Measurements from ENCODE around the gene MGME1. TPM values are rescaled to one million over a fixed set of nuclear protein-coding genes. Genes with fewer than 3 reads are reported as not detected.
"Not testable (repeated sequence)": the region's sequence is repeated elsewhere in the genome, so short reads cannot be mapped to it uniquely, and the experiment has no call there.

Gene MGME1
- total RNA-seq, 1 experiment from 2014 or later = 42.8 TPM

- Histone ChIP-seq H3K9me3 (ENCODE audit: insufficient read depth, low read depth) (no peaks in the 10 kb centered on the region), H3K9me2 (ENCODE audit: insufficient read depth) (no peaks in the 10 kb centered on the region), H3F3A (ENCODE audit: insufficient read depth, low read depth) (peaks cover 32% of the 10 kb centered on the region; the same call in 1 of the 2 replicates), H3K79me2 (ENCODE audit: low read depth) (peaks cover 100% of the 10 kb centered on the region), H3K4me1 (replicated peaks; ENCODE audit: insufficient read depth) (peaks cover 19% of the 10 kb centered on the region), H3K27ac (no peak overlapping the region), H3K27me3 (ENCODE audit: insufficient read depth, low read depth) (no peaks in the 10 kb centered on the region), H3K4me2 (0 out of 2 replicates have a peak overlapping the region, but pooled peaks have one; percentile 16), H3K4me3 (no peak overlapping the region), H4K20me1 (ENCODE audit: insufficient read depth) (peaks cover 91% of the 10 kb centered on the region), H3K36me3 (ENCODE audit: low read depth) (peaks cover 34% of the 10 kb centered on the region), H2AFZ (no peak overlapping the region)
- no TSS peak for BruUV-seq (replicated peaks)
- ChIA-PET POLR2A (ENCODE audit: unreplicated experiment) (interaction anchor here (0.6 kb wide), 1 partner anchor 16 kb away, joined by 8 read pairs; no protein-coding TSS in a partner anchor), CTCF (no interaction called here)
- TF ChIP-seq EZH2 (IDR thresholded peaks at IDR 0.05; ENCODE audit: low read depth) = no peak
- no peak for TF ChIP-seq CTCF (conservative IDR thresholded peaks at IDR 0.05)
- intact Hi-C loops (cut with micrococcal nuclease; ENCODE audit: unreplicated experiment) = no loop called here
- no peak for DNase-seq
Observed at GRCh38 chr20:17959257-17959627, 9.6 kb upstream of the MGME1 start.

- BruUV-seq (replicated peaks); intact Hi-C loops (cut with micrococcal nuclease; ENCODE audit: unreplicated experiment); H3K4me3 ChIP-seq; H3K9me2 ChIP-seq (ENCODE audit: insufficient read depth); H3K4me2 ChIP-seq; H3K27me3 ChIP-seq (ENCODE audit: insufficient read depth, low read depth); DNase-seq; H3K9me3 ChIP-seq (ENCODE audit: insufficient read depth, low read depth); CTCF ChIA-PET; H3K27ac ChIP-seq; POLR2A ChIA-PET (ENCODE audit: unreplicated experiment); H2AFZ ChIP-seq: not testable (repeated sequence)
- peaks cover 100% of the 10 kb centered on the region for H3K79me2 ChIP-seq (ENCODE audit: low read depth)
- H3F3A ChIP-seq (ENCODE audit: insufficient read depth, low read depth) = peaks cover 32% of the 10 kb centered on the region; the same call in 1 of the 2 replicates
- peaks cover 31% of the 10 kb centered on the region for H3K4me1 ChIP-seq (replicated peaks; ENCODE audit: insufficient read depth)
- peaks cover 91% of the 10 kb centered on the region for H4K20me1 ChIP-seq (ENCODE audit: insufficient read depth)
- peaks cover 24% of the 10 kb centered on the region for H3K36me3 ChIP-seq (ENCODE audit: low read depth)
Observed at GRCh38 chr20:17960400-17960885, 8.4 kb upstream of the MGME1 start.

GRCh38 chr20:17960927-17961586 lies 7.8 kb upstream of the MGME1 start:
- H3F3A ChIP-seq (ENCODE audit: insufficient read depth, low read depth) = peaks cover 32% of the 10 kb centered on the region; the same call in 1 of the 2 replicates
- BruUV-seq (replicated peaks) = no TSS peak
- peak overlapping the region; percentile 22; the same call in 1 of the 2 replicates for H3K27ac ChIP-seq
- H3K9me3 ChIP-seq (ENCODE audit: insufficient read depth, low read depth) = no peaks in the 10 kb centered on the region
- H3K9me2 ChIP-seq (ENCODE audit: insufficient read depth) = no peaks in the 10 kb centered on the region
- H3K79me2 ChIP-seq (ENCODE audit: low read depth) = peaks cover 100% of the 10 kb centered on the region
- no peaks in the 10 kb centered on the region for H3K27me3 ChIP-seq (ENCODE audit: insufficient read depth, low read depth)
- H3K4me1 ChIP-seq (replicated peaks; ENCODE audit: insufficient read depth) = peaks cover 37% of the 10 kb centered on the region
- no peak for TF ChIP-seq CTCF (conservative IDR thresholded peaks at IDR 0.05)
- no peak for TF ChIP-seq EZH2 (IDR thresholded peaks at IDR 0.05; ENCODE audit: low read depth)
- ChIA-PET CTCF (no interaction called here), POLR2A (ENCODE audit: unreplicated experiment) (no interaction called here)
- intact Hi-C loops (cut with micrococcal nuclease; ENCODE audit: unreplicated experiment) = no loop called here
- peaks cover 97% of the 10 kb centered on the region for H4K20me1 ChIP-seq (ENCODE audit: insufficient read depth)
- no peak overlapping the region for H3K4me2 ChIP-seq
- H3K4me3 ChIP-seq = no peak overlapping the region
- peaks cover 18% of the 10 kb centered on the region for H3K36me3 ChIP-seq (ENCODE audit: low read depth)
- no peak for DNase-seq
- no peak overlapping the region for H2AFZ ChIP-seq
